Endothelial cell (in vitro differentiated cells): ENCODE data around the gene PCLO. TPM values are rescaled to one million over a fixed set of nuclear protein-coding genes. Genes with fewer than 3 reads are reported as not detected.

ENCODE experiments used
- DNase-seq: peaks from one replicate; pipeline ENCODE4 v3.0.0; 2021; ENCODE audit warnings: low spot score
- H3K27ac Mint-ChIP-seq: one replicate; pipeline ENCODE4 v1.8.0; 2021; ENCODE audit warnings: mixed read lengths, inconsistent platforms; ENCODE audit not compliant: unreplicated experiment
- H3K27me3 Mint-ChIP-seq: one replicate; pipeline ENCODE4 v1.8.0; 2021; ENCODE audit warnings: mild to moderate bottlenecking, moderate library complexity, mixed read lengths, inconsistent platforms; ENCODE audit not compliant: unreplicated experiment
- H3K36me3 Mint-ChIP-seq: one replicate; pipeline ENCODE4 v1.8.0; 2021; ENCODE audit warnings: mild to moderate bottlenecking, low read depth, mixed read lengths, inconsistent platforms; ENCODE audit not compliant: unreplicated experiment
- H3K4me1 Mint-ChIP-seq: one replicate; pipeline ENCODE4 v1.8.0; 2021; ENCODE audit warnings: mild to moderate bottlenecking, mixed read lengths, inconsistent platforms; ENCODE audit not compliant: unreplicated experiment
- H3K4me3 Mint-ChIP-seq: one replicate; pipeline ENCODE4 v1.8.0; 2021; ENCODE audit warnings: mild to moderate bottlenecking, mixed read lengths, inconsistent platforms; ENCODE audit not compliant: unreplicated experiment
- H3K9me3 Mint-ChIP-seq: one replicate; pipeline ENCODE4 v1.8.0; 2021; ENCODE audit warnings: mixed read lengths, inconsistent platforms; ENCODE audit not compliant: unreplicated experiment
- long read RNA-seq: library from polyadenylated mRNA; unstranded; transcript quantifications from one replicate; pipeline ENCODE4 v2.0.0, GENCODE V29; 2020; ENCODE audit not compliant: unreplicated experiment
- total RNA-seq: library from RNA; stranded (reverse); fragmentation: NEBNext Ultra II Directional; extraction: Animal tissue kit (Norgen Biotek cat#: 25700); gene quantifications from one replicate; pipeline ENCODE4 v1.2.1, GENCODE V29; 2021; ENCODE audit not compliant: unreplicated experiment
- TF ChIP-seq, protein P1 (sequence below): fragments of 200-600 bp; sonication (generic); IDR thresholded peaks from one replicate; pipeline ENCODE4 v1.5.0; 2021; ENCODE audit warnings: antibody characterized with exemption; ENCODE audit not compliant: unreplicated experiment

The PCLO gene, protein sequence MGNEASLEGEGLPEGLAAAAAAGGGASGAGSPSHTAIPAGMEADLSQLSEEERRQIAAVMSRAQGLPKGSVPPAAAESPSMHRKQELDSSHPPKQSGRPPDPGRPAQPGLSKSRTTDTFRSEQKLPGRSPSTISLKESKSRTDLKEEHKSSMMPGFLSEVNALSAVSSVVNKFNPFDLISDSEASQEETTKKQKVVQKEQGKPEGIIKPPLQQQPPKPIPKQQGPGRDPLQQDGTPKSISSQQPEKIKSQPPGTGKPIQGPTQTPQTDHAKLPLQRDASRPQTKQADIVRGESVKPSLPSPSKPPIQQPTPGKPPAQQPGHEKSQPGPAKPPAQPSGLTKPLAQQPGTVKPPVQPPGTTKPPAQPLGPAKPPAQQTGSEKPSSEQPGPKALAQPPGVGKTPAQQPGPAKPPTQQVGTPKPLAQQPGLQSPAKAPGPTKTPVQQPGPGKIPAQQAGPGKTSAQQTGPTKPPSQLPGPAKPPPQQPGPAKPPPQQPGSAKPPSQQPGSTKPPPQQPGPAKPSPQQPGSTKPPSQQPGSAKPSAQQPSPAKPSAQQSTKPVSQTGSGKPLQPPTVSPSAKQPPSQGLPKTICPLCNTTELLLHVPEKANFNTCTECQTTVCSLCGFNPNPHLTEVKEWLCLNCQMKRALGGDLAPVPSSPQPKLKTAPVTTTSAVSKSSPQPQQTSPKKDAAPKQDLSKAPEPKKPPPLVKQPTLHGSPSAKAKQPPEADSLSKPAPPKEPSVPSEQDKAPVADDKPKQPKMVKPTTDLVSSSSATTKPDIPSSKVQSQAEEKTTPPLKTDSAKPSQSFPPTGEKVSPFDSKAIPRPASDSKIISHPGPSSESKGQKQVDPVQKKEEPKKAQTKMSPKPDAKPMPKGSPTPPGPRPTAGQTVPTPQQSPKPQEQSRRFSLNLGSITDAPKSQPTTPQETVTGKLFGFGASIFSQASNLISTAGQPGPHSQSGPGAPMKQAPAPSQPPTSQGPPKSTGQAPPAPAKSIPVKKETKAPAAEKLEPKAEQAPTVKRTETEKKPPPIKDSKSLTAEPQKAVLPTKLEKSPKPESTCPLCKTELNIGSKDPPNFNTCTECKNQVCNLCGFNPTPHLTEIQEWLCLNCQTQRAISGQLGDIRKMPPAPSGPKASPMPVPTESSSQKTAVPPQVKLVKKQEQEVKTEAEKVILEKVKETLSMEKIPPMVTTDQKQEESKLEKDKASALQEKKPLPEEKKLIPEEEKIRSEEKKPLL (N-terminal part only)
- total RNA-seq = 5.1 TPM
- long read RNA-seq, partial matches to known transcripts = 1 of 2 reads
- long read RNA-seq, other reads (novel, unspliced or antisense) = 1 of 2 reads

DNA sequence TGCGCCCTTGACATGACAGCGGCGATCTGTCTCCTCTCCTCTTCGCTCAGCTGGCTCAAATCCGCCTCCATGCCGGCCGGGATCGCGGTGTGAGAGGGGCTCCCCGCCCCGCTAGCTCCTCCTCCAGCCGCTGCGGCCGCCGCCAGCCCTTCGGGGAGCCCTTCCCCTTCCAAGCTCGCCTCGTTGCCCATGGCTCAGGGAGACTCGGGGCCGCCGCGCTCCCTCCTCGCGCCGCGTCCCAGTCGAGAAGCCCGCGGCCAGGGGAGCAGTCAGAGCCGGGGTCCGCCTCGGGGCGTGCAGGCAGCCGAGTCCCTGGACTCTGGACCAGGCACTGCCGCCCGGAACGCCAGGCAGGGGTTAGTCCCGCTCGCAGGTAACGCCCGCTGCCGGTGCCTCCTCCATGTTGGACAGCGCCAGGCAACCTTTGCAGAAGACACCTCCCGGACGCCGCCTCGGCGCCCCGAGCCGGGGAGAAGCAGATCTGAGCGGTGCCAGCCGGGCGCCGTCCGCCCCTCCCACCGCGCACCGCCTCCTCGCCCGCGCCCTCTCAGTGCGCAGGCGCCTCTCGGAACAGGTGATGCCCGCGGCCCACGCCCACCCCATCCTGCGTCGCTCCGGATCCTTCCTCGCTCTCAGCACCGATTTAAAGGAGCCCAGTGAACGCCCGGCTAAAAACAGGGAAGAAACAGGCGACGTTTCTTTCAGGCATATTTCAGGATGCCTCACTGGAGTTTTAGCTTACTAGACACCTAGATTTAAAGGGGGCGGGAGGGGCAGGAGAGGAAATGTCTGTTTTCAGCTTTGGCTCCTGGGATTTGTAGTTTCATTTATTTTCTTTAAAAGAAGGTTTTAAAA, at the start of gene PCLO:
Gene PCLO (minus strand): TSS at position 483 of the 855 bp plus-strand sequence. CDS start 292 bp downstream, at position 191.
- no peak within 1 kb of the TSS for H3K27ac Mint-ChIP-seq
- H3K9me3 Mint-ChIP-seq = no peaks in the 10 kb centered on the region
- TF ChIP-seq, protein P1, sequence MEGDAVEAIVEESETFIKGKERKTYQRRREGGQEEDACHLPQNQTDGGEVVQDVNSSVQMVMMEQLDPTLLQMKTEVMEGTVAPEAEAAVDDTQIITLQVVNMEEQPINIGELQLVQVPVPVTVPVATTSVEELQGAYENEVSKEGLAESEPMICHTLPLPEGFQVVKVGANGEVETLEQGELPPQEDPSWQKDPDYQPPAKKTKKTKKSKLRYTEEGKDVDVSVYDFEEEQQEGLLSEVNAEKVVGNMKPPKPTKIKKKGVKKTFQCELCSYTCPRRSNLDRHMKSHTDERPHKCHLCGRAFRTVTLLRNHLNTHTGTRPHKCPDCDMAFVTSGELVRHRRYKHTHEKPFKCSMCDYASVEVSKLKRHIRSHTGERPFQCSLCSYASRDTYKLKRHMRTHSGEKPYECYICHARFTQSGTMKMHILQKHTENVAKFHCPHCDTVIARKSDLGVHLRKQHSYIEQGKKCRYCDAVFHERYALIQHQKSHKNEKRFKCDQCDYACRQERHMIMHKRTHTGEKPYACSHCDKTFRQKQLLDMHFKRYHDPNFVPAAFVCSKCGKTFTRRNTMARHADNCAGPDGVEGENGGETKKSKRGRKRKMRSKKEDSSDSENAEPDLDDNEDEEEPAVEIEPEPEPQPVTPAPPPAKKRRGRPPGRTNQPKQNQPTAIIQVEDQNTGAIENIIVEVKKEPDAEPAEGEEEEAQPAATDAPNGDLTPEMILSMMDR = no peak
- peak; percentile 88 for DNase-seq
- no peaks in the 10 kb centered on the region for H3K36me3 Mint-ChIP-seq
- peak within 1 kb of the TSS; percentile 94 for H3K4me3 Mint-ChIP-seq
- H3K4me1 Mint-ChIP-seq = peaks cover 7% of the 10 kb centered on the region
- peaks cover 2% of the 10 kb centered on the region for H3K27me3 Mint-ChIP-seq

DNA sequence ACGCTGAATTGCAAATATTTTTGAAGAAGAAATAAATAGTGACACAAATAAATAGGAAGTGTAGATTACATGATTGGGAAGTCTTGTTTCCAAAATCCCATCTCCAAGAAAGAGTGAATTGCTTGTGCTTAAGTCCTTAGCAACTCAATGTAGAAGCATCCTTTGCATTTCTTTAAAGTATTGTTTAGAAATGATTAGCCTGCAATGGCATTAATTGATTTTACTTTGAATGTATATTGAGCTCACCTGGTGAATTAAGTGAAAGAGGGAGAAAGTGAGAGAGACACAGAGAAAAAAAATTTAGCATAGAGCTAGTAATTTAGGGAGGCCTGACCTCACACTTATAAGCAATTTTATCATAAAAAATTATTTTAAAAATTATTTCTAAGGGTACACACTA, 49.0 kb upstream of the PCLO start:
- H3K4me1 Mint-ChIP-seq = no peaks in the 10 kb centered on the region
- H3K9me3 Mint-ChIP-seq = no peaks in the 10 kb centered on the region
- H3K4me3 Mint-ChIP-seq = no peak overlapping the region
- no peaks in the 10 kb centered on the region for H3K36me3 Mint-ChIP-seq
- DNase-seq = no peak
- H3K27ac Mint-ChIP-seq = no peak overlapping the region
- peaks cover 1% of the 10 kb centered on the region for H3K27me3 Mint-ChIP-seq
- TF ChIP-seq, protein P1 = no peak

DNA sequence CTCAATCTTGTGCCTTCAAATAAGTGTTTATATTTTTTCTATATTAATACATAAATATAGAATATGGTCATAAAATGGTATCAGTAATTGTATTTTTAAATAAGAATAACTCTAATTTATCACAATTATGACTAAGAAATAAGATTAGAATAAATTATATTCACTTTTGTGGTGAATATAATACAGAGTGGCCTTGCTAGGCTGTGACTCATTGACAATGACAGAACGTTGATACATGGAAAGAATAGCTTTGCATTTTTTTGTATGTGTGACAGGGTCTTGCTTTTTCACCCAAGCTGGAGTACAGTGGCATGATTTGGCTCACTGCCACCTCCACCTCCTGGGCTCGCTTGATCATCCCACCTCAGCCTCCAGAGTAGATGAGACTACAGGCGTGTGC, 47.8 kb upstream of the PCLO start:
- DNase-seq = no peak
- Mint-ChIP-seq H3K9me3 (no peaks in the 10 kb centered on the region), H3K36me3 (no peaks in the 10 kb centered on the region), H3K4me3 (no peak overlapping the region), H3K4me1 (no peaks in the 10 kb centered on the region), H3K27ac (no peak overlapping the region), H3K27me3 (peaks cover 2% of the 10 kb centered on the region)
- TF ChIP-seq, protein P1 = no peak

DNA sequence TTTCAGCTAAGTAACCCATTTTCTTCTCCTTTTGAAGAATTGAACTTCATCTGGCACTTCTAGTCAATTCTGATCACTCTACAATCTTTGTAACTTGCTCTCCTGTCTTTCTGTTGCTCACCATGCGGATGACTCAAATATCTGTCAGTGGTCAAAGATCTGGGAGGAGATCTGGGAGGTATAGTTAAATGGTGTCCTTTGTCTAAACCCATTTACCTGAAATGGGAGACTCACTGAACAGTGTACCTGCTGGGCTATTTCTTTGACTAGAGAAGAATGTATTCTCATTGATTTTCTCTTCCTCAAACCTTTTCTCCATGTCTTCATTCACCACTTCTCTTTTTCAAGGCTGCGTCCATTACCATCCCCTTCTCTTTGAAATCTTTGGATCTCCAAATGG, 42.0 kb upstream of the PCLO start:
- Mint-ChIP-seq H3K9me3 (no peaks in the 10 kb centered on the region), H3K27me3 (peaks cover 2% of the 10 kb centered on the region), H3K36me3 (no peaks in the 10 kb centered on the region), H3K4me3 (no peak overlapping the region), H3K27ac (no peak overlapping the region), H3K4me1 (no peaks in the 10 kb centered on the region)
- no peak for DNase-seq
- TF ChIP-seq, protein P1 = no peak
